Measurements from ENCODE around the gene S100B. TPM values are rescaled to one million over a fixed set of nuclear protein-coding genes. Genes with fewer than 3 reads are reported as not detected.

Gene S100B
- total RNA-seq (2014; rRNA removed; shearing (Covaris generic); ENCODE audit: low replicate concordance) = not detected in 2 replicates

DNA sequence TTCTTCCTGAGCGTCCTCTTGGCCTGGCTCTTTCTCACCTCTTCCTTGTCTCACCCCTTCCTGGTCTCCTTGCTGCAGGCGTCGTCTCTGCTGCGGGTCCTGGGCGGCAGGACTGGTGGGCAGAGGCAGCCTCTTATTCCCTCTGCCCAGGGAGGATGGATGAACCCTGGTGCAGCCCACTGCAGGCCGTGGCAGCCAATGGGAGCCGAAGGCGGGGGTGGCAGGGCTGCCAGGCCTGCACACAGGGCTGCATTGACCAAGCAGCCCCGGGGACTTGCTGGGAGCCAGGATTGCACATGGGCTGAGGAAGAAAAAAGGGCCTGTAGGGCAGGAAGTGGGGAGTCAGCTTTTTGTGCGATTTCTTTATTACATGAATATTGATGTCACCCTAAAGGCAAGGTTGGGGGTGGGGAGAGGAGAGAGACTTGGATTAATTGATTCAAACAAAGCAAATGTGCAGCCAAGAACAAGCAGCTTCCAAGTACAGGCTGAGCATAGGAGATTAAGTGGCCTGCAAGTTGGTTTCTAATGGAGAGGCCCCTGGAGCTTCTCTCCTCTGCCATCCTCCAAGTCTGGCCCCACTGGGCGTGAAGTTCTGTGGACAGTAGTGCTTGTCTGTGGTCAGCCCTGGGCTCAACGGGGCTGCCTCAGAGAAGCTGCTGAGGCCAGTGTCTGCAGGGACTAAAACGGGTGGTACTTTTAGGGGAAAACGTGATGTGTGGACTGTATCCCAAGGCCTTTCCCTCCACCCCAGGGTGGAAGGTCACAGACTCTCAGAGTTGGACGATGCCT lies at the start of gene S100B:
TSS of gene S100B (minus strand) at position 108 of the 792 bp plus-strand sequence. CDS start 2,667 bp downstream, outside the sequence.
- no peak within 1 kb of the TSS for H3K4me2 ChIP-seq (ENCODE audit: low read depth, low read length, poor library complexity, severe bottlenecking)
- no peaks in the 10 kb centered on the region for H3K27me3 ChIP-seq (ENCODE audit: low read length)
- no peak for DNase-seq

DNA sequence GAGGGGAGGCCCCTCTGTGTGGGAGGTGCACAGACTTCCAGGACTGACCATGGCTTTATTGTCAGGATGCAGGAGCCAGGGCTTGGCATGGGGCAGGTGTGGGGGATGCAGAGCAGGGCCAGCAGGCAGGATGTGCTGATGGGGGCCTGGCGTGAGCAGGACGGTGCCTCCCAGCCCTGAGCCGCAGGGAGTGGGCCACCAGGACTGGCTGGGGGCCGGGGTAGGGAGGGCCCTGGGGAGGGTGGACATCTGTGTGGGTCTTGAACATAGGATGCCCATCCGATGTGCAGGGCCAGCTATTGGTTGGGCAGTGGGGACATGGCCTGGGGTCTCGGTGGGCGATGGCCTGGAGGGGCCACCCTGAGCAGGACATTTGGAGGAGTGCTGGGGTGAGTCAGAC lies 46.2 kb upstream of the S100B start:
- Histone ChIP-seq H3K4me3 (ENCODE audit: low read length) (no peak overlapping the region), H2AFZ (ENCODE audit: low read length) (no peak overlapping the region), H3K27me3 (ENCODE audit: low read length) (no peaks in the 10 kb centered on the region), H3K9ac (ENCODE audit: low read length) (no peak overlapping the region), H3K36me3 (ENCODE audit: insufficient read depth, low read length) (peaks cover 86% of the 10 kb centered on the region), H3K27ac (ENCODE audit: low read length) (no peak overlapping the region), H4K20me1 (ENCODE audit: insufficient read depth, low read depth, low read length) (no peaks in the 10 kb centered on the region), H3K9me3 (ENCODE audit: low read length) (peaks cover 14% of the 10 kb centered on the region), H3K9me2 (replicated peaks; ENCODE audit: insufficient read depth, low read length) (no peaks in the 10 kb centered on the region), H3K79me2 (ENCODE audit: low read length) (peaks cover 15% of the 10 kb centered on the region; the same call in 1 of the 2 replicates), H3K4me1 (ENCODE audit: low read length) (no peaks in the 10 kb centered on the region), H3K4me2 (ENCODE audit: low read depth, low read length, poor library complexity, severe bottlenecking) (no peak overlapping the region)
- no peak for DNase-seq

More for the DNA sequence above, at the start of gene S100B:
- Histone ChIP-seq H3K9me2 (replicated peaks; ENCODE audit: insufficient read depth, low read length) (no peaks in the 10 kb centered on the region), H3K27ac (ENCODE audit: low read length) (no peak within 1 kb of the TSS), H2AFZ (ENCODE audit: low read length) (no peak within 1 kb of the TSS), H3K9ac (ENCODE audit: low read length) (no peak within 1 kb of the TSS), H3K9me3 (ENCODE audit: low read length) (no peaks in the 10 kb centered on the region), H4K20me1 (ENCODE audit: insufficient read depth, low read depth, low read length) (no peaks in the 10 kb centered on the region), H3K36me3 (ENCODE audit: insufficient read depth, low read length) (no peaks in the 10 kb centered on the region), H3K4me3 (ENCODE audit: low read length) (no peak within 1 kb of the TSS), H3K4me1 (ENCODE audit: low read length) (peaks cover 15% of the 10 kb centered on the region), H3K79me2 (ENCODE audit: low read length) (no peaks in the 10 kb centered on the region)

GRCh38 chr21:46650476-46651098 lies 45.7 kb upstream of the S100B start:
- Histone ChIP-seq H3K9me2 (replicated peaks; ENCODE audit: insufficient read depth, low read length) (no peaks in the 10 kb centered on the region), H3K4me1 (ENCODE audit: low read length) (no peaks in the 10 kb centered on the region), H3K9ac (ENCODE audit: low read length) (no peak overlapping the region), H4K20me1 (ENCODE audit: insufficient read depth, low read depth, low read length) (no peaks in the 10 kb centered on the region), H3K36me3 (ENCODE audit: insufficient read depth, low read length) (peaks cover 82% of the 10 kb centered on the region), H3K4me2 (ENCODE audit: low read depth, low read length, poor library complexity, severe bottlenecking) (no peak overlapping the region), H3K9me3 (ENCODE audit: low read length) (peaks cover 14% of the 10 kb centered on the region), H3K4me3 (ENCODE audit: low read length) (no peak overlapping the region), H3K27ac (ENCODE audit: low read length) (no peak overlapping the region), H2AFZ (ENCODE audit: low read length) (no peak overlapping the region), H3K27me3 (ENCODE audit: low read length) (no peaks in the 10 kb centered on the region), H3K79me2 (ENCODE audit: low read length) (peaks cover 15% of the 10 kb centered on the region; the same call in 1 of the 2 replicates)
- no peak for DNase-seq

GRCh38 chr21:46649356-46649755 lies 44.5 kb upstream of the S100B start:
- H3K79me2 ChIP-seq (ENCODE audit: low read length) = peaks cover 15% of the 10 kb centered on the region; the same call in 1 of the 2 replicates
- H3K36me3 ChIP-seq (ENCODE audit: insufficient read depth, low read length) = peaks cover 76% of the 10 kb centered on the region
- DNase-seq = no peak
- no peaks in the 10 kb centered on the region for H4K20me1 ChIP-seq (ENCODE audit: insufficient read depth, low read depth, low read length)
- no peak overlapping the region for H3K4me2 ChIP-seq (ENCODE audit: low read depth, low read length, poor library complexity, severe bottlenecking)
- H3K27me3 ChIP-seq (ENCODE audit: low read length) = no peaks in the 10 kb centered on the region
- no peak overlapping the region for H3K4me3 ChIP-seq (ENCODE audit: low read length)
- H3K9ac ChIP-seq (ENCODE audit: low read length) = no peak overlapping the region
- H3K9me3 ChIP-seq (ENCODE audit: low read length) = peaks cover 3% of the 10 kb centered on the region
- no peak overlapping the region for H3K27ac ChIP-seq (ENCODE audit: low read length)
- no peaks in the 10 kb centered on the region for H3K4me1 ChIP-seq (ENCODE audit: low read length)
- no peaks in the 10 kb centered on the region for H3K9me2 ChIP-seq (replicated peaks; ENCODE audit: insufficient read depth, low read length)
- no peak overlapping the region for H2AFZ ChIP-seq (ENCODE audit: low read length)

DNA sequence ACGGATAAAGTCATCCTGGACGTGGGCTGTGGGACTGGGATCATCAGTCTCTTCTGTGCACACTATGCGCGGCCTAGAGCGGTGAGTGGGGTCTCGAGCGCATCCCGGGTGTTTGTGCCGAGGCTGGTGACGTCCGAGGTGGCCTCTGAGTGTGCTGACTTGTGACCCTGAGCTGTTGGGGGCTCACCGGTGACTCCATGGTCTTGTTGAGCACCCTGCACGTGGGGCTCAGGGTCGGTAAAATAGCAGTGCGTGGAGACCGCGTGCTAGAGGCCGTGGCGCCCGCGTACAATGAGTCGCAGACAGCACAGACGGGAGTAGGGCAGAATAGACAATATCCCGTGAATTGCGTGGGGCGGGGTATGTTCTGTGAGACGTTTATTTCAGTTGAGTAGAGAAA lies 43.7 kb upstream of the S100B start:
- H3K4me2 ChIP-seq (ENCODE audit: low read depth, low read length, poor library complexity, severe bottlenecking) = no peak overlapping the region
- no peaks in the 10 kb centered on the region for H3K4me1 ChIP-seq (ENCODE audit: low read length)
- DNase-seq = no peak
- no peaks in the 10 kb centered on the region for H3K27me3 ChIP-seq (ENCODE audit: low read length)
- H3K9ac ChIP-seq (ENCODE audit: low read length) = no peak overlapping the region
- H4K20me1 ChIP-seq (ENCODE audit: insufficient read depth, low read depth, low read length) = no peaks in the 10 kb centered on the region
- no peak overlapping the region for H3K4me3 ChIP-seq (ENCODE audit: low read length)
- H3K79me2 ChIP-seq (ENCODE audit: low read length) = peaks cover 15% of the 10 kb centered on the region; the same call in 1 of the 2 replicates
- no peak overlapping the region for H3K27ac ChIP-seq (ENCODE audit: low read length)
- no peak overlapping the region for H2AFZ ChIP-seq (ENCODE audit: low read length)
- H3K36me3 ChIP-seq (ENCODE audit: insufficient read depth, low read length) = peaks cover 75% of the 10 kb centered on the region
- H3K9me3 ChIP-seq (ENCODE audit: low read length) = no peaks in the 10 kb centered on the region
- H3K9me2 ChIP-seq (replicated peaks; ENCODE audit: insufficient read depth, low read length) = no peaks in the 10 kb centered on the region

GRCh38 chr21:46646541-46647154 lies 41.8 kb upstream of the S100B start:
- Histone ChIP-seq H4K20me1 (ENCODE audit: insufficient read depth, low read depth, low read length) (no peaks in the 10 kb centered on the region), H3K4me1 (ENCODE audit: low read length) (no peaks in the 10 kb centered on the region), H3K79me2 (ENCODE audit: low read length) (peaks cover 15% of the 10 kb centered on the region; the same call in 1 of the 2 replicates), H3K27me3 (ENCODE audit: low read length) (no peaks in the 10 kb centered on the region), H3K36me3 (ENCODE audit: insufficient read depth, low read length) (peaks cover 67% of the 10 kb centered on the region), H3K4me3 (ENCODE audit: low read length) (no peak overlapping the region), H3K27ac (ENCODE audit: low read length) (no peak overlapping the region), H3K9me3 (ENCODE audit: low read length) (no peaks in the 10 kb centered on the region), H3K9ac (ENCODE audit: low read length) (no peak overlapping the region), H3K9me2 (replicated peaks; ENCODE audit: insufficient read depth, low read length) (no peaks in the 10 kb centered on the region), H3K4me2 (ENCODE audit: low read depth, low read length, poor library complexity, severe bottlenecking) (no peak overlapping the region), H2AFZ (ENCODE audit: low read length) (no peak overlapping the region)
- DNase-seq = no peak

DNA sequence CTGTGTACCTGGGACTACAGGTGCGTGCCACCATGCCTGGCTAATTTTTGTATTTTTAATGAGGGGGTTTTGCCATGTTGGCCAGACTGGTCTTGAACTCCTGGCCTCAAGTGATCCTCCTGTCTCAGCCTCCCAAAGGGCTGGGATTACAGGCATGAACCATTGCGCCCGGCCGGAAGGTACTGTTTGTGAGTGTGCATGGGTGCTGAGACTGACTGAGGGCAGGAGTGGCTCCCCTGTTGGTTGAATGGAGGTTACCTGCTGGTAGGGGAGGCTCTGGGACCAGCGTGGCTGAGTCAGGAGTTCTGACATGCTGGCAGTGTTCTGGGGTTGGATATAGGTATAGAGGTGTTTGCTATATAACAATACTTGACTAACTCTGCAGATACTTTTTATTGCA lies 41.0 kb upstream of the S100B start:
- no peak overlapping the region for H3K4me3 ChIP-seq (ENCODE audit: low read length)
- no peak overlapping the region for H3K27ac ChIP-seq (ENCODE audit: low read length)
- H3K9me2 ChIP-seq (replicated peaks; ENCODE audit: insufficient read depth, low read length) = no peaks in the 10 kb centered on the region
- no peak overlapping the region for H3K9ac ChIP-seq (ENCODE audit: low read length)
- no peaks in the 10 kb centered on the region for H3K4me1 ChIP-seq (ENCODE audit: low read length)
- no peaks in the 10 kb centered on the region for H3K9me3 ChIP-seq (ENCODE audit: low read length)
- no peak overlapping the region for H2AFZ ChIP-seq (ENCODE audit: low read length)
- H4K20me1 ChIP-seq (ENCODE audit: insufficient read depth, low read depth, low read length) = no peaks in the 10 kb centered on the region
- H3K36me3 ChIP-seq (ENCODE audit: insufficient read depth, low read length) = peaks cover 67% of the 10 kb centered on the region
- no peaks in the 10 kb centered on the region for H3K27me3 ChIP-seq (ENCODE audit: low read length)
- DNase-seq = no peak
- H3K79me2 ChIP-seq (ENCODE audit: low read length) = peaks cover 15% of the 10 kb centered on the region
- H3K4me2 ChIP-seq (ENCODE audit: low read depth, low read length, poor library complexity, severe bottlenecking) = no peak overlapping the region

Data from Karpas-422 (cell line).